ENCODE results near the gene ID4.

ID4 gene

DNA sequence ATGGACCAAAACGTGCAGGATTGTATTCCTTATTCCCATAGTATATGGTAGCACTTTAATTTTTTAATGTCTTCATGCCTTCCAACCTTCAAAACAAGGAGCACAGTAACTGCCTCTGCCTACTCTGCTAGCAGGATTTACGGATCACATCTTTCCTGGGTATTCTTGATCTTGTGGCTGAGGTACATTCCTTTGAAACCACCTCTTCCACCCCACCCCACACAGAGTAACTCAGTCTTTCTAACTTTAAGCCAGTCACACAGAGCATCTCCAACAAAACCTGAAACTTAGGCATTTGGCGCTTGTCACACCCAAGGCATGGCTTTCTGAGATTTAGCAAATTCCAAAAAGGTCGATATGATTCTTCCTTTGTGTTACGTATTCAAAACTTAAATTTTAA lies 2.3 kb upstream of the ID4 start:
- Histone ChIP-seq H3K4me3 (replicated peaks; ENCODE audit: low read depth, low read length) (no peak overlapping the region), H3K27me3 (replicated peaks; ENCODE audit: control insufficient read depth, insufficient read depth, low read length) (no peaks in the 10 kb centered on the region), H3K36me3 (ENCODE audit: control insufficient read depth, insufficient read depth, low read length) (no peaks in the 10 kb centered on the region)
- TF ChIP-seq, protein P1, sequence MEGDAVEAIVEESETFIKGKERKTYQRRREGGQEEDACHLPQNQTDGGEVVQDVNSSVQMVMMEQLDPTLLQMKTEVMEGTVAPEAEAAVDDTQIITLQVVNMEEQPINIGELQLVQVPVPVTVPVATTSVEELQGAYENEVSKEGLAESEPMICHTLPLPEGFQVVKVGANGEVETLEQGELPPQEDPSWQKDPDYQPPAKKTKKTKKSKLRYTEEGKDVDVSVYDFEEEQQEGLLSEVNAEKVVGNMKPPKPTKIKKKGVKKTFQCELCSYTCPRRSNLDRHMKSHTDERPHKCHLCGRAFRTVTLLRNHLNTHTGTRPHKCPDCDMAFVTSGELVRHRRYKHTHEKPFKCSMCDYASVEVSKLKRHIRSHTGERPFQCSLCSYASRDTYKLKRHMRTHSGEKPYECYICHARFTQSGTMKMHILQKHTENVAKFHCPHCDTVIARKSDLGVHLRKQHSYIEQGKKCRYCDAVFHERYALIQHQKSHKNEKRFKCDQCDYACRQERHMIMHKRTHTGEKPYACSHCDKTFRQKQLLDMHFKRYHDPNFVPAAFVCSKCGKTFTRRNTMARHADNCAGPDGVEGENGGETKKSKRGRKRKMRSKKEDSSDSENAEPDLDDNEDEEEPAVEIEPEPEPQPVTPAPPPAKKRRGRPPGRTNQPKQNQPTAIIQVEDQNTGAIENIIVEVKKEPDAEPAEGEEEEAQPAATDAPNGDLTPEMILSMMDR (IDR thresholded peaks at IDR 0.05; ENCODE audit: insufficient read depth, low read length, poor library complexity, severe bottlenecking) = no peak
- DNase-seq (ENCODE audit: extremely low read depth, insufficient read length) = no peak

DNA sequence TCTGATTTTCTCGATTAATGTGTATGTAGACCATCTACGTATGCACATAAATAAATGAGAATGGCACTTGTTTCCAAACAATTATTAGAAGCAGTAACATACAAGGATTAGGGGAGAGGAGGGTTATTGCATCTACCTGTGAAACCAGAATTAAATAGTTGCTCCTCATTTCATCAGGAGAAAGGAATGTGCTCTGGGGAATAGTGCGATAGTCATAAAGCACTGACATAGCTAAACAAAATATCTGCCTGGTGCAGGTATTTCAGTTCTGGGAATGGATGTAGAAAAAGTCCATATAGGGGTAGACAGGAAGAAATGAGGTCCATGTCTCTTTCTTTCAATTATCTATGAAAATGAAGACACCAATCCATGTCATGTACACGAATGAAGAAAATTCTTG lies 1.6 kb upstream of the ID4 start:
- TF ChIP-seq, protein P1 (IDR thresholded peaks at IDR 0.05; ENCODE audit: insufficient read depth, low read length, poor library complexity, severe bottlenecking) = no peak
- no peaks in the 10 kb centered on the region for H3K36me3 ChIP-seq (ENCODE audit: control insufficient read depth, insufficient read depth, low read length)
- no peak for DNase-seq (ENCODE audit: extremely low read depth, insufficient read length)
- H3K27me3 ChIP-seq (replicated peaks; ENCODE audit: control insufficient read depth, insufficient read depth, low read length) = no peaks in the 10 kb centered on the region
- no peak overlapping the region for H3K4me3 ChIP-seq (replicated peaks; ENCODE audit: low read depth, low read length)

DNA sequence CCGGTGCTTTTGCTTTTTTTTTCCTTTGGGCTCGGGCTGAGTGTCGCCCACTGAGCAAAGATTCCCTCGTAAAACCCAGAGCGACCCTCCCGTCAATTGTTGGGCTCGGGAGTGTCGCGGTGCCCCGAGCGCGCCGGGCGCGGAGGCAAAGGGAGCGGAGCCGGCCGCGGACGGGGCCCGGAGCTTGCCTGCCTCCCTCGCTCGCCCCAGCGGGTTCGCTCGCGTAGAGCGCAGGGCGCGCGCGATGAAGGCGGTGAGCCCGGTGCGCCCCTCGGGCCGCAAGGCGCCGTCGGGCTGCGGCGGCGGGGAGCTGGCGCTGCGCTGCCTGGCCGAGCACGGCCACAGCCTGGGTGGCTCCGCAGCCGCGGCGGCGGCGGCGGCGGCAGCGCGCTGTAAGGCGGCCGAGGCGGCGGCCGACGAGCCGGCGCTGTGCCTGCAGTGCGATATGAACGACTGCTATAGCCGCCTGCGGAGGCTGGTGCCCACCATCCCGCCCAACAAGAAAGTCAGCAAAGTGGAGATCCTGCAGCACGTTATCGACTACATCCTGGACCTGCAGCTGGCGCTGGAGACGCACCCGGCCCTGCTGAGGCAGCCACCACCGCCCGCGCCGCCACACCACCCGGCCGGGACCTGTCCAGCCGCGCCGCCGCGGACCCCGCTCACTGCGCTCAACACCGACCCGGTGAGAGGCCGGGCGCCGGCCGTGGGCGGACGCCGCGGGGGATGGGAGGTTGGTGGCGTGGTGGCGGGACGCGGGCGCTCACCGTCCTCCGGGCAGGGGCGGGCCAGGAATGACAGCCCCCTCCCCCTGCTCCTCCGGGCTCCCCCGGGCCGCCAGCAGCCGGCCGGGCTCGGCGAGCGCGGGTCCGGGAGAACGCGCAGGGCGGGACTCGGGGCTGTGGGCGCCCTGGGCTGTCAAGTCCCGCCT lies 606 bp downstream of the ID4 start:
- no peak for DNase-seq (ENCODE audit: extremely low read depth, insufficient read length)
- Histone ChIP-seq H3K27me3 (replicated peaks; ENCODE audit: control insufficient read depth, insufficient read depth, low read length) (no peaks in the 10 kb centered on the region), H3K4me3 (replicated peaks; ENCODE audit: low read depth, low read length) (no peak overlapping the region), H3K36me3 (ENCODE audit: control insufficient read depth, insufficient read depth, low read length) (no peaks in the 10 kb centered on the region)
- TF ChIP-seq, protein P1 (IDR thresholded peaks at IDR 0.05; ENCODE audit: insufficient read depth, low read length, poor library complexity, severe bottlenecking) = no peak

DNA sequence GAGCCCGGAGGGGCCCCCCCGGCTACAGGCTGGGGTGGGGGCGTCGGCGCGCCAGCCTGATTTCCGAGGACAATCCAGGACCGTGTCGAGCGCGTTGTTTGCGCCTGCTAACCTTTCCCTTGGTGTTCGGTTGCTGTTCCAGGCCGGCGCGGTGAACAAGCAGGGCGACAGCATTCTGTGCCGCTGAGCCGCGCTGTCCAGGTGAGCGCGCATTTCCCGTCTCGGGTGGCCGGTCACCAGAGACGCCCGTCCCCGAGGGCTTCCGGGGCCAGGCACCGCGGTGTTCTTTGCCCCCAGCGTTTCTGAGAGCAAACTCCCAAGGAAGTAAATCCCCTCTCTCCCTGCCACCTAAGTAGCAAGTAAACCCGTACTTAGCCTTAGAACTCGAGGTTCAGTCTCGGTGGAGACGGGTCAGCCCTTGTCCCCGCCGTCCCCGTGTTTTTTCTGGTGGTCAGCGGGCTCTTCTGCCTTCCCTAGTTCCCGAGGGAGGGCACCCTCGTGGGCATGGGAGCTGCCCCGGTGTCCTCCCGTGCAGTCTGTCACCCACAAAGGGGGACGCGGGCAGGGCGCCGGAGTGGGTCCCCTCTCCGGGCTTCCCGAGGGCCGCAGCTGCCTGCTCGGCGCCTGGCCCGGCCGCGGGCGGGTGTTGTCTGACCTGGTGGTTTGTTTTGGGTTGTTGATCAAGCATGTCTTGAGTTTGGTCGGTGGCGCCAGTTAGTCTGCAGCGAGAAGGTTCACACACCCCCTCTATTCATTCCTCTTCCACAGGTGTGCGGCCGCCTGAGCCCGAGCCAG lies 1.5 kb downstream of the ID4 start:
- peak; percentile 6 for DNase-seq (ENCODE audit: extremely low read depth, insufficient read length)
- no peaks in the 10 kb centered on the region for H3K27me3 ChIP-seq (replicated peaks; ENCODE audit: control insufficient read depth, insufficient read depth, low read length)
- TF ChIP-seq, protein P1 (IDR thresholded peaks at IDR 0.05; ENCODE audit: insufficient read depth, low read length, poor library complexity, severe bottlenecking) = no peak
- no peak overlapping the region for H3K4me3 ChIP-seq (replicated peaks; ENCODE audit: low read depth, low read length)
- no peaks in the 10 kb centered on the region for H3K36me3 ChIP-seq (ENCODE audit: control insufficient read depth, insufficient read depth, low read length)

DNA sequence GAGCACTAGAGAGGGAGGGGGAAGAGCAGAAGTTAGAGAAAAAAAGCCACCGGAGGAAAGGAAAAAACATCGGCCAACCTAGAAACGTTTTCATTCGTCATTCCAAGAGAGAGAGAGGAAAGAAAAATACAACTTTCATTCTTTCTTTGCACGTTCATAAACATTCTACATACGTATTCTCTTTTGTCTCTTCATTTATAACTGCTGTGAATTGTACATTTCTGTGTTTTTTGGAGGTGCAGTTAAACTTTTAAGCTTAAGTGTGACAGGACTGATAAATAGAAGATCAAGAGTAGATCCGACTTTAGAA lies 2.0 kb downstream of the ID4 start:
- no peaks in the 10 kb centered on the region for H3K27me3 ChIP-seq (replicated peaks; ENCODE audit: control insufficient read depth, insufficient read depth, low read length)
- no peak overlapping the region for H3K4me3 ChIP-seq (replicated peaks; ENCODE audit: low read depth, low read length)
- TF ChIP-seq, protein P1 (IDR thresholded peaks at IDR 0.05; ENCODE audit: insufficient read depth, low read length, poor library complexity, severe bottlenecking) = no peak
- no peak for DNase-seq (ENCODE audit: extremely low read depth, insufficient read length)
- no peaks in the 10 kb centered on the region for H3K36me3 ChIP-seq (ENCODE audit: control insufficient read depth, insufficient read depth, low read length)
